Measurements from ENCODE around the gene DHX16.

Gene DHX16

DNA sequence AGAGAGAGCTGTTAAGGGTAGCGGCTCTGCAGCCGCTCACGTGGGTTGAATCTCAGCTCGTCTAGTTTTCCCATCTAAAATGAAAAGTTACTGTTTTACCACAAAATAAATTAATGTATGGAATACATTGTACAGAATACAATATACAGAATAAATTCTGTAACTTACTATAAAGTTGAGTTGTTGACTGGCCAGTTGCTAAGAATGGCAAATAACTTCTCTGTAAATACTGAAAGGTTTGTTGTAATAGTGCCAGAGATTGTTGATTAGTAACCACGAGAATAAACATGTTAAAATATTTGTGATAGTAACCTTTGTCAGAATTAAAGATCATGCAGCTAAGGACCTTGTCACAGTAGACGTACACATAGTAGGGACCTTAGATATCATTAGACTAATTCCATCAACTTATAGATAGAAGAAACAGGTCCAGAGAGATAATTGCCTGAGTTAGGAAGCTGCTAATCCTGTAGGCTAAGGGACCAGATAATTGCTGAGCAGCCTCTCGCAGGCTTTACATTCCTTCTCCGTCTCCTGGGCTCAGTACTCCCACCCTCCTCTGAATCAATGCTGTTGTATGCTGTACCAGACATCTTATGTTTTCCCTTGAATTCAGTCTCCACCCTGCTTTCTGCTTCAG is 18.5 kb upstream of the DHX16 start:
- no peak for DNase-seq

DNA sequence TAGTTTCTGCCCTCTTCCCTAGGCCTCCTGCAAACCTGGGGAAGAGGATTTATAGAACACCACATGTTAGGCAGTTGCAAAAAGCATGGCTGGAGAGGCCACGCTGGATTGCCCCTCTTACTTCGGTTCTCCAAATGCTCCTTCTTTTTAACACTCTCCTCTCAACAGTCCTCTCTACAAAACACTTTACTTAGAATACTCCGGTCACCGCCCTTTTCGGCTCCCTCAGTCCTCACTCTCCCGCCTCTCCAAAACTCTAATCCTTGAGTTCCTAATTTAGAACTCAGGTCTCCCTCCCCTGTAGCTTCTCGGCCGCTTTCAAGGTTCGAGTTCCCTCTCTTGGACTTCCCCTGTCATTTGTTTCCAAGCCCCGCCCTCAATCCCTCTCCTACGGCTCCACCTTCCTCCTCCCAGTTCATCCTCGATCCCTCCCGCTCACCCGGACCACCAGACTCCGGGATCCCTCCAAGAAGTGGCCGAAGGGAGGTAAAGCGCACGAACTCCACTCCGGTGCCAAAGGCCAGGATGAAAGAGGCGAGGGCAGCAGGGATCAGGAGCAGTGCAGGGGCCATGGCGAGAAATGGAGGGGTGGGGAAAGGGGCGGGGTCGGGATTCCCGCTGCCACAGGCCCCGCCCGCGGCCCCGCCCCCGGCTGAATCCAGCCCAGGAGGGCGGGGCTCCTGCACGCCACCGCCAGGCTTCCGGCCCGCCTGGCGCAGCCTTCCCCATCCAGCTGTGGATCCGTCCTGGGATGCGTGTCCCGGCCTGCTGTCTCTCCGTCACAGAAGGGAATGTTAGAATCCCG is 17.8 kb upstream of the DHX16 start, which contains the start of gene NRM:
Gene NRM (minus strand): TSS at position 582 of the 805 bp plus-strand sequence. CDS start 10 bp downstream, at position 572.
- peak; percentile 78 for DNase-seq

DNA sequence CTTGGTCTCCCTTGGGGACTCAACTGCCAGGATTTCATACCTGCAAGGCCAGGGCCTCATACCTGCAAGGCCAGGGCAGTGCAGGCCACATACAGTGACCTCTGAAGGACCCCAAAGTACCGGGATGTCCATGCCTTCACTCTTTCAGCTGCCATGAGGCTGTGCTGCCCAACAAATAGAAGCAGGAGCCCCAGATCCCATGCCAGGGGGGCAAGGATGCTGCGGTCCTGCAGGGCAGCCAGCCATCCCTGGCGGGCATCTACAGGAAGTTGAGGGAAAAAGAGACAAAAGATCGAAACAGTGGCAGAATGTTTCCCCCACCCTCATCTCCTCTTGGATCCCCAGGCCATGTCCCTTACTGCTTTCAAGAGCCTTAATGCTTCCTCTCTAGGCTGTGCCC is 17.2 kb upstream of the DHX16 start:
- DNase-seq: no peak

DNA sequence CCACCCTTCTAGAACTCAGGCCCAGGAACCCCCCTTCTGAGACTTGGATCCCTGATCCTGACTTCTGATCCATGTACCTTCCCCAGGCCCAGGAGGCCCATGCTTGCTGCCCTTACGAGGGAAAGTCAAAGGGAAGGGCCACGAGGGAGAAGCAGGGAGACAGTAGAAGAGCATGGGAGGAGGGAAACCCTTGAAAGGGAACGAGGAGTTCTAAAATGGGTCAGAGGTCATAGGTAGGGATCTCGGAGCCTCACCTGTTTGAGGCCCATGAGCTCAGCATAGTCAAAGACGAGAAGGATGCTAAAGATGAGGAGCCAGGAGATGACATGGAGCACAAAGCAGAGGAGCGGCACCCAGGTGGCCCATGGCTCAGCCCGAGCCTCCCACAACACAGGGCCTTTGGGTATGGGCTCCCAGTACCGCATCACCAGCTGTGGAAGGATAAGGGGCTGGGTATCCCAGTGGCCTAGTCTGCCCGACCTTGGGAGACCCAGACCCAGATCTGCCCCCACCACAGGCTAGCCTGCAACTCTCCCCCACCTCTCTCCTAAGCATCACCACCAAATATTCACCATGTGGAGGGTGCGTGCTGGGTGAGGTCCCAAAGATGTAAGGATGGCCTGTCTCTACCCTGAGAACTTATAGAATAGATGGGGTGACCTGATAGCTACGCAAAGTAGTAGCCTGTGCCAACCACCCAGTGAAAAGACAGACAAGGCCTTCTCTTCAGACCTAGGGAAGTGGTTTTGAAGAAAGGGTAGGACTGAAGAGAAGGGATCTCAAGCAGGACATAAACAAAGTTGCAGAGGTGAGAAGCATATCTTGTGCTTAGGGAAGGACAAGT is 16.4 kb upstream of the DHX16 start:
- no peak for DNase-seq

DNA sequence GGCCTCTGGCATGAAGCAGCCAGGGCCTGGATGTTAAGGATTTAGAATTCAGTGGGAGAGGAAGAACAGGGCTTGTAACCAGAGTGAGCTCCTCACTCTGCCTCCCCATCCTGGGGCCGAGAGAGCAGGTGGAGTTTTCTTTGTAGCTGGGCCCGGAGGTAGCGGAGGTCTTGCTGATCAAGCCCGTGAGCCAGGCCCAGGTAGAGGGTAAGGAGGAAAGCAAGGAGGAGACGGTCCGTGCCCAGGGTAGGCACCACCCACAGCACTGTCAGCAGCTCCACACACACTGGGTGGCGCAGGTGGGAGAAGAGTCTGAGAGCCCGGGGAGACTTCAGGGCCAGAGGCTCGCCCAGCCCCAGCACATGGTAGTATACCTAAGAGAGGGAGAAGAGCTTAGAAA is 15.8 kb upstream of the DHX16 start:
- DNase-seq: no peak

DNA sequence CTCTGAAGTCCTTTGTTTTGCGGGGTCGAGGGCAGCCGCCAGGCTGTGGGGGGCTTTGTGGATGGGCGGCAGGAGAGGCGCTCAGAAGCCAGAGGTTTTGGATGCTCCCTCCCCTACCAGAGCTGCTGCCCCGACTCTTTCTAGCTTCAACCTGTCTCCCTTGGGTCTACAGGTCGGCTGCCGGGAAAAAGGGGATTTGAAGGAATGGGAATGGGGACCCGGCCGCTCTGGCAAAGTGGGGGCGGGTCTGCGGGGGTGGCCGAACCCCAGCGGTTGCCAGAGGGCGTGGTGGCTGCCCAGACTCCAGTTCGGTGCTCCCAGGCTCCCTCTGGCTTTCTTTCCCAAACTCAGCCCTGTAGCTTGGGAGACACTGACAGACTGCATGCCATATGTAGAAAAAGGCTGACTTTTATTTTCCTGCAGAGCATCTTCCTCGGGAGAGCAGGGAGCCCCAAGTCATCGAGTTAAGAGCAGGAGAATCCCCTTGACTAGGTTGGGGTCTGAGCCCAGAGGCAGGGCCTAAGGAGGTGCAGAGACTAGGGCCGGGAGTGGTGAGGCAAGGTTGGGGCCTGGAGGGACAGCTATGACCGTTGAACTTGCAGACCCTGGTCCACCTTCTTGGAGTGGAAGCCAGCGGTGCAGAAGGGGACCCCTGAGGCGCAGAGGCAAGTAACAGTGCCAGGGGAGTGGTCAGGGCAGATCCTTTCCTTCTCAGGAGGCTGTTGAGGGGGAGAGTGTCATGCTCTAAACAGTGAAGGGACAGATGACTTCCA is 15.0 kb upstream of the DHX16 start:
- no peak for DNase-seq

DNA sequence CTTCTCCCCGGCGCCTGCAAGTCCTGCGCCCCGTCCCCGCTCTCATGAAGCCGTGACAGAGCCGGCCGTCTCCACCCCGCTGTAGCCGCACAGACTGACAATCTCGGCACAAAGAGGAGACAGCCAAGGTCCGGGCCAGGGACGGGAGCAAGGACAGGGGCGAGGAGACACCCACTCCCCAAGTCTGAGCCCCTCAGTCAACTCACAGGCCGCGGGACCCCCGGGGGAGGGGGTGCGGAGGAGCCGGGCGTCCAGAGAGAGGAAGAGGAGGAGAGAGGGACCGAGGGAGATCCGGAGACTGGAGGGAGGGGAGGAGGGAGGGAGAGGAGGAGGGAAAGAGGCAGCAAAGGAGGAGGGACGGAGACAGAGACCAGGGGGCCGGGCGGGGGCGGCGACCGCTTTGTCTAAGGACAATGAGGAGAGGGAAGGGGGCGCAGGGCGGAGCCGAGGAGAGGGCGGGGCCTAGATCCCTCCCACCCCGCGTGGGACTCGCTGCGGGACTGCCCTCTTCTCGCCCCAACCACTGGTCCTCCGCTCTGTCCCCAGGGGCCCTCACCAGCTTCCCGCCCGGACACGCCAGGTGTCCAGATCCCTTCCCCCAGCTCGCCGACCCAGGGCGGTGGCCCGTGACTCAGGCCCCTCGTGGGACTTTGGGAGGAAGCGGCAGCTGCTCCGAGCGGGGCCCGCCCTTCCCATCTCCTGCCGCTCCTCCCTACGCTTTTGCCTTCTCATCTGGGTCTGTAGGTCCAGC is 14.3 kb upstream of the DHX16 start:
- peak; percentile 77 for DNase-seq

DNA sequence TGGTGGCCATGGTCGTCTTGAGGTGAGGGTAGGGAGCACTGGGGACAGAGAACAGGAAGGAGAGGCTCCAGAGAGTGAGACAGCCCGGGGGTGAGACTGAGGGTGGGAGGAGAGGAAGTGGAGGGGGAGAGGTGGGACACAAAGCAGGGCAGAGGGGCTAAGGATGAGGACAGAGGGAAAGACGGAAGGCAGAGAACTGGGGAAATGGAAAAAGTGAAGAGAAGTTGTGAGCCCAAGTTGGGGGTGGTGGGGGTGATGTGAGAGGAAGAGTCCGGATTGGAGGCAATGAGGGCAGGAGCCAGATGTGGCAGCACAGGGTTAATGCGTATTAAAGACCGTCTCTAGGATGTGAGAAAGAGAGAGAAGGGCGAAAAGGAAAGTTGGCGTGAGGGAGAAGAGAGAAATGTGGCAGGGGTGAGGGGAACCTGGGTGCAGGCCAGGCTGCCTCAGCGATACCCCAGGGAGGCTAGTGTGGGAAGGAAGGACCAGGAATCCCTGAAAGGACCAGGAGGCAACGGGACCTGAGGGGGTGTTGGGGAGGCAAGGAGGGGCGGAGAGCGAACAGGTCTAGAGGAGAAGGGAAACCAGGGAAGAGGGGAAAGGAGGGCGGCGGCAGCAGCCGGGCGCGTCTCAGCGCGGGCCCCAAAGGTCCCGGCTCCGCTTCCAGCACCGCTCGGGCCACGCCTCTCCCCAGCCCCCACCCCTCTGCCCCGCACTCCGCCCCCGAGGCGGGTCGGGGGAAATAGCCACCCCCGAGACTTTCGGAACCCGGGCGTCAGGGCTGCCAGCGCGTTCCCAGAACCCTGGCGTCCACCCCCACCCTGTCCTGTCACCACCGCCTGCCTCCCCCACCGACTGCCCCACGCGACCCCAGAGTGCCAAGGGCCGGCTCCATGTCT is 13.5 kb upstream of the DHX16 start, which contains the start of gene PPP1R18:
Gene PPP1R18 (minus strand): TSS at position 637 of the 899 bp plus-strand sequence. CDS start 627 bp downstream, at position 10.
- no peak for DNase-seq

DNA sequence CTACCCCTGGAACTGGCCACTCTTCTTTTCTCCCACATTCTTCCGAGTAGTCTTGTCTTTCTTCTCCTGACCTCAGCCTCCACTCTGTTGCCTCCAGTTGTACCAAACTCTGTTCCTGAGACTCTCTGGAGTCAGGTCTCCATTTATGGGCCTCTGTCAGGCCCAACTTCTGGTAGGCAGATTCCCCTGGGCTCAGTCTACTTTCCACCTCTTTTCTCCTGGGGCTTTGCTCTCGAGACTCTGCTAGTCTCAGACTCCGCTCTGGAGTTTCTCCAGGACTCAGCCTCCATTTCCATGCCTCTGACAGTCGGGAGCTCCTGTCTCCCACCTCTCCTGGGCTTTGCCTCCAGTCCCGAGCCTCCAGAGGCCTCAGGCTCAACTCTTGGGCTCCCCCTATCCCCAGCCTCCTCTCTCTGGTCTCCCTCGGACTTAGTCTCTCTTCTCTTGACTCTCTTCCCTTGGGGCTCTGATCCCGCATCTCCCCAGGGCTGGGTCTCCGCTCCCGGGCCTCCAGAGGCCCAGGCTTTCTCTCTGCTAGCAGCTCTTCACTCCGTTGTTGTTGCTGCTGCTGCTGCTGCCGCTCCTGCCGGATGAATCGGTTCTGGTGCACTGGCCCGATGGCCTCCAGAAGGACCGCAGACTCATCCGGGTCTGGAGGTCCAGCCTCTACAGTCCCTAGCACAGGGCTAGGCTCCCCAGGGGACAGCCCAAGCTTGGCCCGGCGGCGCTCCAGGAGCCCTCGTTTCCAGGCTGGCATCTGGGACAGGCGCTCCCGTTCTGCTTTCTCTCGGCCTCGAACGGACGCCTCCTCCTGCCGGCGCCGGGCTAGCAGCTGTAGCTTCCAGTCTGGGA is 12.6 kb upstream of the DHX16 start:
- DNase-seq: no peak

DNA sequence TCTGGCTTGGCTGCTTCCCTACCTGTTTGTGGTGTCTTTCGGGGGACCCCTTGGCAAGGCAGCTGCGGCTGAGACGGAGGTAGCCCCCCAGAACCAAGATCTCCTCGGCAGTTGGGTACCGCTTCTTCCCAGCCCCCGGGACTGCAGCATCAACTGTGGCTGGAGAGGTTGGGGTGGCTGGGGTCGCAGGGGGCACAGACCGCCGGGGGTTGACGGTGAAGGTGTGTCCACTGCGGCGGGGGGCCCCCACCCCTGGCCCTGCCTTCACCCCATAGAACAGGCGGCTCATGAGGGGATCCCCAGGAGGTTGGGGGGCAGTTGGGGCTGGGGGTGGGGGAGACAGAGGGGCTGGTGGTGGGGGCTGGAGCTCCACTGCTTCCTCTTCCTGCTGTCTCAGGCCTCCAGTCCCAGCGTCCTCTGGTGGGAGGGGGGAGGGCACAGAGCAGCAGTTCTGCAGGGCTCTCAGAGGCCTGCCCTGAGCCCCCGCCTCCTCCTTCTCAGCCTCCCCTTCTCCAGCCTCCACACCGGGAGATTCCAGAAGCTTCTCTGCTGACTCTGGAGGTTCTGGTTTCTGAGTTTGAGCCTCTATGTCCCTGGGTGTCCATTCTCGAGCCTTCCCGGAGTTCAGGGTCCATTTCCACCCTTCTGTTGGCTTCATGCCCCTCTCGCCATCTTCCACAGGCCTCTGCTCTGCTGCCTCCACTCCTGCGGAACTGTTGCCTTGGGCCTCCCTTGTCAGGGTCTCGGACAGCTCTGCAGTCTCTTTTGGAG is 11.8 kb upstream of the DHX16 start:
- no peak for DNase-seq

DNA sequence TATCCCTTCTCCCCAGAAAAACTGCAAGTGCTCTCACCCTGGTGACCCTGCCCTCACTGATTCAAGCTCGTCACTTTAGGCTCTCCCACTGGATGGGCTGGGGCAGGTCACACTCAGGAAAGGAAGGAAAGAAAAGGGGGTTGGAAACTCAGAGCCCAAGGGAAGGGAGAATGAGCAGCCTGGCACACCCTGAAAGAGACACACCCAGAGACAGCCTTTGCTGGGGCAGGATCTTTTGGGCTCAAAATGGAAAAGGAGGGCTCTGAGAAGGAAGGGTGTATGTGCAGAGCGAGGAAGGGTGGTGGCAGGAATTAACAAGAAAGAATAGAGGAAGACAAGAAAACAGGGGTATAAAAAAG is 11.2 kb upstream of the DHX16 start:
- no peak for DNase-seq

DNA sequence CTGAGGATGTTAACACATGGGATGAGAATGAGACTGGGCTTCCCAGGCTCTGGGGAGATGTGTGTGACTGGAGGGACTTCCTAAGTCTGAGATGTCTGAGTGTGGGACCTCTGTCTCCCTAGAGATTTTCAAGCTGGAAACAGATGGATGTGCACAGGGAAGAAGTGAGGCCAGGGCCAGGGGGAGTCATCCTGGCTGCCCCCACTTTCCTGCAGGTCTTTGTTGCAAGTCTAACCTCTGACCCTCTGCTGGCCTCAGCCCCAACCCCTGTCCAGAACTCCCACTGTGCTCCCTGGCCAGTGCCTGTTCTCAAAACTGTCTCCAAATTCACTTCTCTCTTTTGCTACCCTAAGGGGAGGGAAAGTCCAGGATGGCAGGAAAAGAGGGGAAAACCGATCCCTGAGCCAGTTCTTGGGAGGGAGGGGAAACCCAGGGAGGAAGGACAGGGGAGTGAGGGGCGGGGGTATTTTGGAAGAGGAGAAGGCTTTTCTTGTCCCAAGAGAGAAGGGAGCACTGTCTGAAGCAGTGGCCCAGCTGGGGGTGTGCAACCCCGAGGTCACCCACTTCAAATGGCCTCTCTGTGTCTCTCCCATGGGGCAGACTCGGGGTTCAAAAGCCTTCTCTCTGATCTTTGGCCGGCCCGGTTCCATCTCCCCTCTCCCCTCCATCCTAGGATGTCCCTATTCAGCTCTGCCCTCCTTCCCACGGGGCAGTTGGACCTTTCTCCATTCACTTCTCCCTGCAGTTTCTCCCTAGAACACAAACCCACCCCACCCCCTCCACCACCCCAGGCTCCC is 10.6 kb upstream of the DHX16 start:
- no peak for DNase-seq

DNA sequence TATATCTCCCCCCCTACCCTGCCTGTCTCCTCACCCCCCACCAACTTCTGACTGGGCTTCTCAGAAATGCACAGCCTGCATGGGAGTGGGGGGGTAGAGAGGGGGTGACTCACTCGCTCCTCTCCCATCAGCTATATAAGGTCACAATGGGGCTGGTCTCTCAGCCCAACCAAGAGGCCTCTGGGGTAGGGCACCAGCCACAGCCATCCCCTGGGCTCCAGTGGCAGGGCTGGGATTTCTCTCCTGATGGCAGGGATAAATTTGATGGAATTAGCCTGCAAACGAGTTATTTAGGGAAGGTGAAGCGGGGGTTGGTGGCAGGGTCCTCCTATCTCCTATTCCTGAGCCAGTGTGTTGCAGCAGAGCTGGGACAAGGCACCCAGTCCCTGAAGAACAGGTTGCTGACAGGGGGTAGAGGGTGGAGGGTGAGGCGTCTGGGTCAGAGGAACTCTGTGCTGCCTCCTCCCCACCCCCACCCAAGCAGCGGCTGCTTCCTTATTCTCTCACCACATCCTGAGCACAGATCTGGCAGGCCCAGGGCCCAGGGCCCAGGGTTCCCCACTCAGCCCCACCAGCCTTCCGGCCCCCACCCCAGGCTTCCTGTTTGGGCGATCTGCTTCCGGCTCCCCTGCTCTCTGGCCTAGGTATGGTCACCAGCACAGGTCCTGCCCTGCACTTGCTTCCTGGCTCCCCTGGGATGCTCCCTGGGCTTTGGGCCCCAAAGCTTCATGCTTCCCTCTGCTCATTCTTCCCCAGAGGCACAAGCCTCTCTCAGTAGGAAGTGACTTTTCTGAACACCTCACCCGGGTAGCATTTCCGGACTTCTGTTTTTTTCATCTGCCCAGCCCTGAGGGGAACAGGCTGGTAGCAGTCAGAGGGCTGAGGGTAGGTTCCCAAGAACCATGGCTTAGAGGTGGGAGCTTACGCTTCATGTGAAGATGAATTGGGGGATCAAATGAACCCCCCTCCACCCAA is 9.6 kb upstream of the DHX16 start:
- peak; percentile 48 for DNase-seq

DNA sequence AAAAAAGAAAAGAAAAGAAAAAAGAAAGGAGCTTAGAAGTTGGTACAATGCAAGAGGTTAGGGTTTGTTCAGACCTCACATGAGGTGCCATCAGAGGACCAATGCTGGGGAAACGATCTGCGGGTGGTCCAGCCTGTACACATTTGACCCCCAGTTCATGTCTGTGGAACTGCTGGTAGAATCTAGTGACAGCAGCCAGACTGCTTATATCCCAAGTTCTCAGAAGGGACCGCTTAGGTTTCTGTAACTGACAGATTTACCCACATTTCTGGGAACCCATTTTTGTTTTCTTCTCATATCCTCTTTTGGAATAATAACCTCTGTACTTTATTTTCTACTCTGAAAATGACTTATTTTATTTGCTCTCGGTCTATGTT is 8.9 kb upstream of the DHX16 start:
- no peak for DNase-seq

DNA sequence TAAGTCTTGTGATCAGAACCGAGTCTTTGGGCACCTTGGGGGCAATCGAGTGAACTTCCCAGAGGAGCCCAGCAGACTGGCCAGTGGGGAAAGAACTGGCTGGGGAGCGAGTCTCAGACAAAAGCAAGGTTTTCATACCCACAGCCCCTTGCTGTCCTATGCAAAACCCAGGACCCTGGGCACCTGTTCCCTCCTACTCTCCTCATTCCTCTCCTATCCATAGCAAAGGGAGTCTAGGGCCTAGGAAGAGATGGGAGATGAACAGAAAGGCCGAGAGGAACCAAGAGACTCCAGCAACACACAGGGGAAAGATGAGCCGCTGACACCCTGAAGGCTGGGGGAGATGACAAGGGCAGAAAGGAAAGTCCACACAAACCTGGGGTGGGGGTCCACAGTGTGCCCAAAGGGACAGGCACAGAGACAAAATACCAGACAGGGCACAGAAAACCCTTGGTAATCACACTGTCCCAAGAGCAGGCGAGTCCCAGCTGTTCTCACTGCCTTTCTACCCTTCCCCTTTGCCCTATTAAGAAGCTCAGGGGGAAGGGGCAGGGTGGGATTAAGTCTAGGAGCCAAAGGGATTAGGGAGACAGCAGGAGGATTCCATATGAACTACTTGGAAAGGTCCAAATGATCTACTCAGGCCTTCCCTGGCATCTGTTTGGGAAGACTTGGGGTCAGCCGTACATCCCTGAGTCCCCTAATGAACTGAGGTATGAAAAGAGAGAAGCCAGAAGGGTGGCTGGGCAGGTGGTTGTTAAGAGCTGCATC is 7.1 kb upstream of the DHX16 start:
- no peak for DNase-seq

All from DMS153 (cell line).